Mucosa of rectum (tissue), 2 donors: Measurements from ENCODE around the gene SPON1.
A peak's percentile ranks its signal among the peaks of the same experiment; 100 is the strongest.
"Not testable (repeated sequence)": the region's sequence is repeated elsewhere in the genome, so short reads cannot be mapped to it uniquely, and the experiment has no call there.

ENCODE experiments used
- H3K27ac ChIP-seq, 2 donors: one replicate each; pipeline ENCODE4 v1.7.0; 2013; ENCODE audit warnings: inconsistent platforms in 2 of 2, low read depth in 2 of 2, low read length in 2 of 2
- H3K27me3 ChIP-seq, 2 donors: one replicate each; pipeline ENCODE4 v1.7.0; 2013; ENCODE audit warnings: low read length in 2 of 2; ENCODE audit not compliant: control insufficient read depth in 2 of 2, insufficient read depth in 2 of 2
- H3K36me3 ChIP-seq, 2 donors: one replicate each; pipeline ENCODE4 v1.7.0; 2013; ENCODE audit warnings: low read length in 2 of 2; ENCODE audit not compliant: control insufficient read depth in 2 of 2, insufficient read depth in 2 of 2
- H3K4me1 ChIP-seq, 2 donors: one replicate each; pipeline ENCODE4 v1.7.0; 2013; ENCODE audit warnings: low read length in 2 of 2, mild to moderate bottlenecking in 1 of 2; ENCODE audit not compliant: control insufficient read depth in 2 of 2, insufficient read depth in 2 of 2
- H3K4me3 ChIP-seq, 2 donors: one replicate each; pipeline ENCODE4 v1.7.0; 2013; ENCODE audit warnings: low read length in 2 of 2
- H3K9ac ChIP-seq, 2 donors: one replicate each; pipeline ENCODE4 v1.7.0; 2013; ENCODE audit warnings: low read length in 2 of 2, low read depth in 1 of 2, mild to moderate bottlenecking in 1 of 2
- H3K9me3 ChIP-seq, 2 donors: one replicate each; pipeline ENCODE4 v1.7.0; 2013; ENCODE audit warnings: low read length in 2 of 2; ENCODE audit not compliant: control insufficient read depth in 2 of 2
- donor health status: healthy.
- donor health status: Normal muscosa, but diverticular disease.

Gene SPON1

GRCh38 chr11:14073849-14074476, 111.4 kb downstream of the SPON1 start:
- no peaks in the 10 kb centered on the region for H3K9me3 ChIP-seq
- H3K36me3 ChIP-seq: no peaks in the 10 kb centered on the region
- H3K27me3 ChIP-seq: no peaks in the 10 kb centered on the region
- no peak overlapping the region for H3K27ac ChIP-seq
- H3K9ac ChIP-seq: no peak overlapping the region
- no peak overlapping the region for H3K4me3 ChIP-seq
- no peaks in the 10 kb centered on the region for H3K4me1 ChIP-seq

- no peak overlapping the region for H3K9ac ChIP-seq
- no peaks in the 10 kb centered on the region for H3K36me3 ChIP-seq
- peak overlapping the region in 1 of 2 donors; percentile 23 for H3K4me3 ChIP-seq
- H3K27me3 ChIP-seq: no peaks in the 10 kb centered on the region
- no peaks in the 10 kb centered on the region for H3K4me1 ChIP-seq
- H3K9me3 ChIP-seq: no peaks in the 10 kb centered on the region
- no peak overlapping the region for H3K27ac ChIP-seq
Measured at GRCh38 chr11:14075118-14076078, 112.9 kb downstream of the SPON1 start.

- no peak overlapping the region for H3K4me3 ChIP-seq
- peaks cover 0 to 4% of the 10 kb centered on the region in 2 donors for H3K36me3 ChIP-seq
- H3K27me3 ChIP-seq: no peaks in the 10 kb centered on the region
- H3K4me1 ChIP-seq: peaks cover 0 to 3% of the 10 kb centered on the region in 2 donors
- H3K9ac ChIP-seq: no peak overlapping the region
- H3K9me3 ChIP-seq: no peaks in the 10 kb centered on the region
- peak overlapping the region in 1 of 2 donors; percentile 9 for H3K27ac ChIP-seq
Measured at GRCh38 chr11:14079011-14079410, 116.5 kb downstream of the SPON1 start.

- Histone ChIP-seq H3K9ac (no peak overlapping the region), H3K4me1 (peaks cover 0 to 3% of the 10 kb centered on the region in 2 donors), H3K36me3 (peaks cover 0 to 4% of the 10 kb centered on the region in 2 donors), H3K4me3 (no peak overlapping the region), H3K27me3 (no peaks in the 10 kb centered on the region), H3K27ac (no peak overlapping the region), H3K9me3 (no peaks in the 10 kb centered on the region)
Measured at GRCh38 chr11:14079797-14080196, 117.3 kb downstream of the SPON1 start.

GRCh38 chr11:14081581-14082231, 119.2 kb downstream of the SPON1 start:
- Histone ChIP-seq H3K36me3 (peaks cover 0 to 4% of the 10 kb centered on the region in 2 donors), H3K9me3 (no peaks in the 10 kb centered on the region), H3K4me1 (peaks cover 0 to 3% of the 10 kb centered on the region in 2 donors), H3K27me3 (no peaks in the 10 kb centered on the region), H3K4me3 (no peak overlapping the region), H3K9ac (no peak overlapping the region), H3K27ac (peak overlapping the region; percentile 34 to 52)

GRCh38 chr11:14082338-14082737, 119.8 kb downstream of the SPON1 start:
- Histone ChIP-seq H3K4me1 (peaks cover 0 to 3% of the 10 kb centered on the region in 2 donors), H3K27ac (peak overlapping the region; percentile 34 to 35), H3K9ac (no peak overlapping the region), H3K4me3 (no peak overlapping the region), H3K27me3 (no peaks in the 10 kb centered on the region), H3K36me3 (peaks cover 0 to 4% of the 10 kb centered on the region in 2 donors), H3K9me3 (no peaks in the 10 kb centered on the region)

GRCh38 chr11:14088861-14089260, 126.3 kb downstream of the SPON1 start:
- not testable (repeated sequence) for H3K27ac ChIP-seq, H3K4me3 ChIP-seq, H3K27me3 ChIP-seq, H3K9ac ChIP-seq, H3K36me3 ChIP-seq, H3K9me3 ChIP-seq, H3K4me1 ChIP-seq

- no peak overlapping the region for H3K9ac ChIP-seq
- H3K27ac ChIP-seq: no peak overlapping the region
- H3K27me3 ChIP-seq: no peaks in the 10 kb centered on the region
- H3K4me1 ChIP-seq: no peaks in the 10 kb centered on the region
- H3K9me3 ChIP-seq: no peaks in the 10 kb centered on the region
- H3K4me3 ChIP-seq: no peak overlapping the region
- peaks cover 0 to 3% of the 10 kb centered on the region in 2 donors for H3K36me3 ChIP-seq
Measured at GRCh38 chr11:14089690-14090462, 127.4 kb downstream of the SPON1 start.

- not testable (repeated sequence) for H3K9ac ChIP-seq, H3K27ac ChIP-seq, H3K27me3 ChIP-seq, H3K36me3 ChIP-seq, H3K4me1 ChIP-seq, H3K4me3 ChIP-seq, H3K9me3 ChIP-seq
Measured at GRCh38 chr11:14090631-14091030, 128.1 kb downstream of the SPON1 start.
